T-helper 22 cell (primary cell): Measurements from ENCODE around the gene WDR59.
"Not testable (repeated sequence)": the region's sequence is repeated elsewhere in the genome, so short reads cannot be mapped to it uniquely, and the experiment has no call there.

Experiments used
- DNase-seq: peaks from one replicate; pipeline ENCODE4 v3.0.0-alpha.2; 2020; ENCODE audit warnings: low read depth

WDR59 gene

GRCh38 chr16:74984529-74985296 lies at the start of gene WDR59:
Gene WDR59 (minus strand): TSS chr16:74985123. CDS start chr16:74985017, 106 bp downstream.
- peak; percentile 98 for DNase-seq

GRCh38 chr16:75032655-75033054 lies 47.7 kb upstream of the WDR59 start:
- no peak for DNase-seq

GRCh38 chr16:75029854-75030253 lies 44.9 kb upstream of the WDR59 start:
- no peak for DNase-seq

- no peak for DNase-seq
Observed at GRCh38 chr16:75028544-75029135, 43.7 kb upstream of the WDR59 start.

- no peak for DNase-seq
Observed at GRCh38 chr16:75027520-75028300, 42.8 kb upstream of the WDR59 start.

GRCh38 chr16:75026892-75027391 lies 42.0 kb upstream of the WDR59 start:
- DNase-seq, result no peak

GRCh38 chr16:75026239-75026891 lies 41.4 kb upstream of the WDR59 start:
- not testable (repeated sequence) for DNase-seq

- no peak for DNase-seq
Observed at GRCh38 chr16:75025761-75026160, 40.8 kb upstream of the WDR59 start.

GRCh38 chr16:75024594-75024993 lies 39.7 kb upstream of the WDR59 start:
- DNase-seq, result no peak

- no peak for DNase-seq
Observed at GRCh38 chr16:75024182-75024581, 39.3 kb upstream of the WDR59 start.

- no peak for DNase-seq
Observed at GRCh38 chr16:75023009-75023408, 38.1 kb upstream of the WDR59 start.

GRCh38 chr16:75022567-75022966 lies 37.6 kb upstream of the WDR59 start:
- DNase-seq, result no peak

GRCh38 chr16:75021410-75021809 lies 36.5 kb upstream of the WDR59 start:
- no peak for DNase-seq

- DNase-seq, result no peak
Observed at GRCh38 chr16:75019586-75019985, 34.7 kb upstream of the WDR59 start.

GRCh38 chr16:75019007-75019406 lies 34.1 kb upstream of the WDR59 start:
- no peak for DNase-seq

- DNase-seq, result no peak
Observed at GRCh38 chr16:75017670-75018525, 33.0 kb upstream of the WDR59 start.

- not testable (repeated sequence) for DNase-seq
Observed at GRCh38 chr16:75016451-75017081, 31.6 kb upstream of the WDR59 start.

GRCh38 chr16:75014318-75014717 lies 29.4 kb upstream of the WDR59 start:
- DNase-seq, result no peak

- DNase-seq, result not testable (repeated sequence)
Observed at GRCh38 chr16:75013123-75013522, 28.2 kb upstream of the WDR59 start.

GRCh38 chr16:75012380-75013081 lies 27.6 kb upstream of the WDR59 start:
- no peak for DNase-seq
